NOMO-1 treated with dmso at 0.1 percent for 144 hours (cell line): ENCODE measurements around the gene RXRA.

Experiments used
- DNase-seq: peaks from one replicate; lab custom pipeline; 2025; ENCODE audit not compliant: unreplicated experiment; lab: John Stamatoyannopoulos, UW

RXRA gene

GRCh38 chr9:134349936-134350335 is 23.7 kb downstream of the RXRA start:
- no peak for DNase-seq

GRCh38 chr9:134350416-134350994 is 24.2 kb downstream of the RXRA start:
- no peak for DNase-seq

DNA sequence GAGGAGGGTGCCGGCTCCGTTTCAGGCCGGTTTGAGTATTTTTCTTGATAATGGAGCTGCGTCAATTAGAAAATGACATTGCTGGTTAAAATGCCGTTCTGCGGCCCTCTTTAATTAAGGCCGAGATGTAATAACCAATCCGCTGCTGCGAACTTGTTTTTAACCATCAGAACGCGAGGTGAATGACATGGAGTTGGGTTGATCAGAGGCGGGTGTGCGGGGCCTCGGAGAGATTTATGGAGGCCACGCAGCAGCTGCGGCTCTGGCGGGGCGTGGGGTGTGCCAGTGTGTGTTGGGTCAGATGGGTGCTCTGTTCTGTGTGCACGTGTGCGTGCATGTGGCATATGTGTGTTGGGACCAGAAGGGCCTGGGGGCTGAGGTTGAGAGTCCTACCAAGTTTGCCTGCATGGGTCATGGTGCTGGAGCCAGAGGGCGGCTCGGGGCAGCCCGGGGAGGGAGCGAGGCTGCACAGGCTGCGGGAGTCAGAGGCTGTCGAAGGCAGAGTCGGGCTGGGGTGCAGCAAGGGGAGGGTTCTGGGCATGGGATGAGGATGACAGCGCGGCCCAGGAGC is 25.4 kb downstream of the RXRA start:
- no peak for DNase-seq

GRCh38 chr9:134352247-134352933 is 26.1 kb downstream of the RXRA start:
- no peak for DNase-seq

DNA sequence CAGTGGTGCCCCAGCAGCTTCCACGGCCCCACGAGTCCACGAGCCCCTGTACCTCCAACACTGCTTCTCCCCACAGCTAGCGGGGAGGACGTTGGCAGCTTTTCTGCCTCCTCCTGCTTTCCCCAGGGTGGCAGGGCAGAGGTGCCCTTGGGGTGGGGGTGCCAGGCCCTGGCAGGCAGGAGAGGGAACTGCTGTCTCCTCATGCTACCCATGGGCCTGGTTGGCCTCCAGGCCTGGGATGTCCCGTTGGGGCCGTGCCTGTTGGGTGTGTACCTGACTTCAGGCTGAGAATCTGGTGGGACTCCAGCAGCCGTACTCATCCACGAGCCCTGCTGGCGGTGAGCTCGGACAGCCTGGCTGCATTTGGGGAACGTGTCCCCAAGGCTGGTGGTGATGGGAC is 27.3 kb downstream of the RXRA start:
- no peak for DNase-seq

DNA sequence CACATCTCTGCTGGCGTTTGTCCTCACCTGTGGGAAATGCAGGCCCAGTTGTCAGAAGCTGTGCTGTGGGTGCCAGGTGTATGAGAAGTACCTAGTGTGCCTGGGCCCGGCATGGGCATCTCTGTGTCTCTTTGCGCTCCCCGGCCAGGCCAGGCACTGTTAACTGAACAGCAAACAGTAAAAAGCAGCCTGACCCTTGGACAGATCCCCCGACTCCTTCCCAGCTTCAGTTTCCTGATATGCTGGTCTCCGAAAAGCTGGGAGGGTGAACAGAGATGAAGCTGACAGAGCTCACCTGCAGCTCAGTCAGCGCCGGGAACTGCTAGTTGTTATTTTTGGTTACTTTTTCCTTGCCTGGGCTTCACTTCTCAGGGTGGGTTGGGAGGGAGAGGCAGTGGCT is 28.9 kb downstream of the RXRA start:
- DNase-seq: no peak

DNA sequence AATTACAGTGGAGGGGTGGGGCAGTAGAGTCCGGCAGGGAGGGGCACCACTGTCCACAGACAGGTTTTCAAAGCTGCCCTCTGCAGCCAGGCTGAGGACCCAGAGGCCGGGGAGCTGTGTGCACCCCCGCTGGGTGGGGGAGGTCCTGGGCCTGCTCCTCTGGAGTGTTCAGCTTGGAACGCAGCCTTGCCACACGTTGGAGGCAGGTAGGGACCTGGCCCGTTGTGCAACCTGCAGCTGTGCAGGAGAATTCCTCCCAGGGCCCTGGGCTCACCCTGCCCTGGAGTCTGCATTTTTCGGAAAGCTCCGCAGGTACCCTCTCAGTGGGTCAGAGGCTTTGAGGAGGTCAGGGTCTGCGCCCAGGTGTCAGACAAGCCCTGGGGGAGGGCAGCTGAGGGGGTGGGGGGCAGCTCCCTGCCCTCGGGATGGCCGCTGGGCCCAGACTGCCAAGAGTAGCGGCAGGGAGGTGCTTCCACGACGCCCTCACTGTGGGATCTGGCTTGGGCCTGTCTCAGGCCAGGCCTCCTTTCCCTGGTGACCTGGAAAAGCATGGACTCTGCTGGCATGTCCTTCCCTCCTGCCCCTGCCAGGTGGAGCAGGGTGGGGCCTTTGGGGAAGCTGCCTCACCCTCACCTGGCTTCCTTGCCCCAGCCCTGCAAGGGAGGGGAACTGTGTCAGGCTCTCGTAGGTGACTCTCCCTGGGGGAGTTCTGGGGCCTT is 29.5 kb downstream of the RXRA start:
- no peak for DNase-seq

- no peak for DNase-seq
Measured at GRCh38 chr9:134356496-134357470, 30.5 kb downstream of the RXRA start.

- DNase-seq: no peak
Measured at GRCh38 chr9:134357631-134358025, 31.4 kb downstream of the RXRA start.

DNA sequence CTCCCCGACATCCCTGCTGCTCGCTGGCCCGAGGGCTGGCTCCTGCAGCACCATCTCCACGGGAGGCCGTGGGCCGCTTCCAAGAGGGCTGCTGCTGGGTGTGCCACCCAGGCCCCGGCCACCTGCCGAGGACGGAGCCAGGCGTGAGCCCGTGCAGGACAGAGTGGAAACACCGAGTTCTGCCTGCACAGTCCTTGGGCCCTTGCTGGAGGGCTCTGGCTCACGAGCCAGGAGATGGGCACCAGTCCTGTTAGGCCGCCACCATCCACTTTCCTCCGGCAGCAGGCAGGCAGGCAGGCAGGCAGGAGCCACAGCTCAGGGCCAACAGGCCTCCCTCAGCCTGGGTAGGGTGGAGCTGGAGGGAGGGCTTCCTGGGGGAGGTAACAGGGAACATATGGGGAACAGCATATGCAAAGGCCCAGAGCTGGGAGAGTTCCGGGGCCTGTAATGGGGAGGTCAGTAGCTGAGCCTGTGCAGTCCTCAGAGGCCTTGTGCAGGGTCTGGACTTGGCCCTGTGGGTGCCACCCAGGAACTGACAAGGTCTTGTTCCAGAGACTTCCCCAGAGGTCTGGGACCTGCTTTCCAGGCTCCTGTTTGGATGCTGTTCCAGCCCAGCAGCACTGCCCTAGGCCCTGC is 31.9 kb downstream of the RXRA start:
- no peak for DNase-seq

- DNase-seq: no peak
Measured at GRCh38 chr9:134358662-134359319, 32.5 kb downstream of the RXRA start.

DNA sequence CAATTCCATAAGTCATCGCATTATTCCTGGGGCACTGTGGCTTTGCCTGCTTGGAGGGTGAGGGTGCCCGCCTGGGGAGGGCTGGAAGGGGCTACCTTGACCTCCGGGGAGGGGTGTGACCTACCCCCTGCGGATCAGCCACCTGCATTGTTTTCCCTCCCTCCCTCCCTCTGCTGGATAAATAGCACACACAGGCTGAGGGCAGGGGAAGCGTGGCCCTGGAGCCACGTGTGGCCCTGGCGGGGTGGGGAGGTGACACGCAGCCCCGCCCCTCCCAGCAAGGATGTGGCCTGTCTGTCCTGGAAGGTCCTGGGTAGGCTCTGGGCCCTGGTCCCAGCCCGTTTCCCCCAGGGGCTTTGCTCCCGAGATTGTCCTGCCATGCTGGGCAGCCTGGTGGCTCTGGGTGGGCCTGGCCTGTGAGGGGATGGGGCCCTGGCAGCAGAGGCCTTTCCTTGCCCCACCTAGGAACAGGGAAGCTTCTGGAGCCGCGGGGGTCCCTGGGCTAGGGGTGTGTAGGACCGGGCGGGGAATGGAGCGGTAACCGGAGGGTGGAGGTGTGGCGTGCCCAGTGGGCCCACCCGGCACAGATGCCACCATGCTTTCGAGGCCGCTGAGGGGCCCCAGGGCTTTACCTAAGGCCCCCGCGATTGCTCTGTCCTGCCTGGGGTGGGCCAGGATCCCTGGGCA is 33.4 kb downstream of the RXRA start:
- no peak for DNase-seq

DNA sequence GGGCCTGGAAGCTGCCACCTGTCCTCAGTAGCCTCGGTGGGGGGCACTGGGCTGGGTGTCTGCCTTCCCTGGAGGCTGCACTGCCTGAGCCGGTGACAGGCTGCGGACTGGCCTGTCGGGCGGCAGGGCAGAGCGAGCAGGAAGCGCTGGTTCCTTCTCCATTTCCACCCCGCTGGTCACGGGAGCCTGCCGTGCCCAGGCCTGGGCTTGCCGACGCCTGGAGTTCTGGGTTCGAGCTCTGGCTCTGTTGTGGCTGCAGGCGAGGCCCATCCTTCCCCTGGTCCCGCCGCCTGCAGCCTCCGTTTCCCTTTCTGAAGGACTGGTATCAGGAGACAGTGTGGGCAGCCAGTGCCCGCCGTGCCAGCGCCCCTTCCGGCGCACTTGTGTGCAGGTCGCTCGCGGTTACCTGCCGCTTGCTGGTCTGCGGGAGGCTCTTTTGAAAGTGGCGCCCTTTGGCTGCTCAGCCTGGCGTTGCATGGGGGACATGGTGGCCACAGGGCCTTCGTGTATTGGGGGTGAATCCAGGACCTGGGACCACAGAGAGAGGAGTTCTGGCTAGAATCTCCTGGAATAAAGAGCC is 34.0 kb downstream of the RXRA start:
- no peak for DNase-seq

GRCh38 chr9:134360897-134361296 is 34.6 kb downstream of the RXRA start:
- DNase-seq: no peak

DNA sequence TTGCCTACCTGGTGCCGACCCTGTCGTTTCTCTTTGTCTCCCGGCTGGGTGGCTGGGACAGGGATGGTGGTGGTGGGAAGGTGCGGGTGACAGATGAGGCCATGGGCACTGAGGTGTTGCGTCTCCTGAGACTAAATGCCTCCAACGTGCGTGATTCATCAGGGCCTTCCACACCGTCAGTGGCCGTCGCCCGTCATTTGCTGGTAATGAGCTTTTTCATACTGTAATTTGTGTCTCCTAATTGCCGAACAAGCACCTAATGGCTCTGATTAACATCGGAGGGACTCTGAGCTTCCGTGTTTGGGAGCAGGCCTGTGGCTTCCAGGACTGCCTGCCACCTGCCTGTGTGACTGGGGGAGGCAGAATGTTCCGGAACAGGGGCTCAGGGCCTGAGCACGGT is 35.2 kb downstream of the RXRA start:
- DNase-seq: no peak

DNA sequence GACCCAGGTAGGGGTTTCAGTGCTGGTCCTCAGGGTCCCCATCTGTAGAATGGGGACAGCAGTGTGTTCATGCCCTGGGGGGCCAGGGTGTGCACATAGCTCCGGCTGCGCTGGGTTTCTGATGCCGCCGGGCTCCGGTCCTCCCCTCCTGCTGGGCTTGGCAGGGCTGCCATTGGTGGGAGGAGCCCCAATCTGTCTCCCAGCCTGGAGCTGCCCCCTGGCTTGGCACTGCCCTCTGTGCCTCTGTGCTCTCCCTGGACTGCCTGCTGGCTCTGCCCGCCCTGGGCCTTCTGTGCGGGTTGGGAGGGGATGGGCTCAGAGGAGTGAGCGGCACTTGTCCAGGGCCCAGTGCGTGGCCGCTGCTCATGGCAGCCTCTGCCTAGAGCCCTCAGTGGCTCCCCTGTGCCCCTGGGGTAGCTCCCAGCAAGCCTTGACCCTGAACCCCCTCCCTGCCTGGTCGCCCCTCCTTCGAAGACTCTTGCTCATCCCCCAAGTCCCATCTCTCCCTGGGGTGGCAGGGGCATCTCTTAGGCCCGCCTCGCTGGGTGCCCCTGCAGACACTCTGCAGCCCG is 35.7 kb downstream of the RXRA start:
- DNase-seq: no peak

DNA sequence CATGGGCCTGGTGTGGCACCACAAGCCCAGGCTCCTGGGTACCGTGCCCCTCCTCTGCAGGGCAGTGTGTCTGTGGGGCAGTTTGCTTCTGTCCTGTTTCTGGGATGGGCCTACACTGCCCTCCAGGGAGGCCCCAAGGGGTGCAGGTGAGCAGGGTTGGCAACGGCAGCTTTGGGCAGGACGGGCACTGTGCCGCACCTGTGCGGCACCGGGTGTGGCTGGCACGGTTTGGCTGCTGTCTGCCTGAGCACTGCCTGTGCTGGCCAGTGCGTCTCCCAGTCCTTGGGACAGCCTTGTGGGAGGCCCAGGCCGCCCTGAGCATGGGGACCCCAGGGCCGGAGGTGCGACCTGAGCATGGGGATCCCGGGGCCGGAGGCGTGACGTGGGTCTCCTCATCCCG is 37.2 kb downstream of the RXRA start:
- no peak for DNase-seq

DNA sequence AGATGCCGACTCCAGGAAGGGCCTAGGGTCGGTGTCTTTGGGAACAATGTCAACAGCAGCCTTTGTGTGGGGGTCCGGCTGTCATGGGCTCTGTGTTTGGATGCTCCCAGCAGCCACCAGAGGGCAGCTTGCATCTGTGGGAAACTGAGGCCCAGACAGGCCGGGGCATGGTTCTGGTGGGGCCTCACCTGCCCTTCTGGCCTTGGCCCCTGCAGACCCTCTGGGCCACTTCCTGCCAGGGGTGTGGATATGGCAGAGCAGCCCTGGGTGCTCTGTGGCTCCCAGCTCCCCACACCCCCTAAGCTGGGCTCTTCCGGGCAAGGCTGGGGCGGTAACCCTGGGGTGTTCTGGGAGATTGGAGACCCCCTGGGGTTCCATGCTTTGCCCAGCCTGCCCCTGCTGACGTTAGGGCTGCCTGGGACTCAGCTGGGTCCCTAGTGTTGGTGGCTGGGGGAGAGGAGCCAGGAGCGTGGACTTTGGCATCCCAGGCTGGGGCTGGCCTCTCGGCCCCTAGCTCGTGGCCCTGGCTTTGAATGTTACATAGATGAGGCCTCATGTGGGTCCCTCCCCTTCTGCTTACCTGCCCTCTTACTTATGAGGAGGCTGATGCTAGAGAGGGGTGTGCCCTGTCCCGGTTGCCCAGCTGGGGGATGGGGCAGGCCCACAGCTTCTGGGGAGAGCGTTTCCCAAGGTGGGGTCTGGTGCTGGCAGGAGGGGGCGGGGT is 38.3 kb downstream of the RXRA start:
- DNase-seq: no peak
